Stomach (tissue), 9 donors: Measurements from ENCODE around the gene THAP6. TPM values are rescaled to one million over a fixed set of nuclear protein-coding genes. Genes with fewer than 3 reads are reported as not detected.
"Not testable (repeated sequence)": the region's sequence is repeated elsewhere in the genome, so short reads cannot be mapped to it uniquely, and the experiment has no call there.

Experiments used
- DNase-seq, 2 donors: peaks; one replicate each; pipeline versions ENCODE4 v3.0.0 to v3.0.0-alpha.2; 2013 to 2019
- H3K27ac ChIP-seq, 5 donors: fragments of 200-600 bp in 4 of 5; sonication (generic) in 4 of 5; one replicate each; pipeline ENCODE4 v1.5.1; 2013 to 2019; ENCODE audit warnings: mild to moderate bottlenecking in 1 of 5, moderate library complexity in 1 of 5
- H3K27me3 ChIP-seq, 3 donors: fragments of 200-600 bp; sonication (generic); one replicate each; pipeline ENCODE4 v1.5.1; 2017 to 2019; ENCODE audit warnings: mixed run types in 1 of 3
- H3K36me3 ChIP-seq, 4 donors: fragments of 200-600 bp; sonication (generic); 1 replicate in 3 of 4; 2 replicates in 1 of 4; pipeline ENCODE4 v1.5.1; 2016 to 2019
- H3K4me1 ChIP-seq, 4 donors: fragments of 200-600 bp; sonication (generic); one replicate each; pipeline ENCODE4 v1.5.1; 2016 to 2019
- H3K4me3 ChIP-seq, 4 donors: fragments of 200-600 bp; sonication (generic) in 3 of 4; one replicate each; pipeline ENCODE4 v1.5.1; 2016 to 2019; ENCODE audit warnings: mild to moderate bottlenecking in 1 of 4
- H3K9me3 ChIP-seq, 4 donors: fragments of 200-600 bp; sonication (generic); one replicate each; pipeline ENCODE4 v1.5.1; 2016 to 2019
- CTCF ChIP-seq, 7 experiments: fragments of 450-650 bp in 4 of 7; fragments of 200-600 bp in 3 of 7; sonication (generic) in 3 of 7; IDR thresholded peaks; one replicate each; pipeline ENCODE4 v1.5.1; 2016 to 2019; ENCODE audit warnings: antibody characterized with exemption in 7 of 7, control low read depth in 2 of 7, mild to moderate bottlenecking in 1 of 7
- EP300 ChIP-seq: sonication (generic); formaldehyde crosslinking; IDR thresholded peaks from one replicate; pipeline ENCODE4 v1.6.1; 2017; ENCODE audit warnings: antibody characterized with exemption
- POLR2A ChIP-seq, 4 donors: fragments of 450-650 bp; IDR thresholded peaks; one replicate each; pipeline ENCODE4 v1.6.1; 2016; ENCODE audit warnings: antibody characterized with exemption in 4 of 4, control low read depth in 2 of 4, mild to moderate bottlenecking in 1 of 4, moderate library complexity in 1 of 4
- POLR2AphosphoS5 ChIP-seq, 3 donors: sonication (generic); formaldehyde crosslinking; IDR thresholded peaks; one replicate each; pipeline ENCODE4 v1.6.1; 2016; ENCODE audit warnings: antibody characterized with exemption in 3 of 3
- WGBS, 5 donors: extraction: QIAGEN DNeasy Blood & Tissue Kit in 3 of 5; methylation state at CpG; one replicate each; pipeline versions ENCODE4 v1.1.5 to v1.1.7; 2013 to 2018; 5-methylcytosine and 5-hydroxymethylcytosine counted together
- intact Hi-C: fragments of 100-400 bp; cut with DNase I; formaldehyde crosslinking; loops from one replicate; pipeline ENCODE4 v1.15.1; 2023; ENCODE audit warnings: low total_unique reads
- polyA plus RNA-seq, 3 donors: library from polyadenylated mRNA; stranded (reverse); fragments of 200-250 nt; gene quantifications; one replicate each; pipeline ENCODE4 v1.2.3, GENCODE V29; 2013
- total RNA-seq, 5 donors: library from RNA; depleted of rRNA; stranded (reverse); fragments of >200 nt; gene quantifications; one replicate each; pipeline versions ENCODE4 v1.1.0 to v1.2.3, GENCODE V29; 2014 to 2016
- donor health status: healthy with polysubstance abuse.
- donor health status: Bipolar disorder and iron deficiency.
- donor health status: healthy.

THAP6 gene
- total and polyA plus RNA-seq, 8 donors = 2.0 to 30.3 (median 6.9) TPM; not detected in 1

- Histone ChIP-seq H3K9me3 (no peaks in the 10 kb centered on the region), H3K36me3 (peaks cover 0 to 68% (median 43%) of the 10 kb centered on the region in 4 donors), H3K27me3 (no peaks in the 10 kb centered on the region), H3K27ac (no peak overlapping the region), H3K4me3 (no peak overlapping the region), H3K4me1 (no peaks in the 10 kb centered on the region)
- TF ChIP-seq POLR2AphosphoS5 (IDR thresholded peaks at IDR 0.05) (no peak), CTCF (IDR thresholded peaks at IDR 0.05) (no peak), EP300 (no peak), POLR2A (IDR thresholded peaks at IDR 0.05) (no peak)
- intact Hi-C loops = no loop called here
- DNase-seq = no peak
Measured at GRCh38 chr4:75542824-75543223, 28.6 kb downstream of the THAP6 start.

- H3K4me3 ChIP-seq, DNase-seq, H3K9me3 ChIP-seq, H3K27ac ChIP-seq, intact Hi-C loops, H3K27me3 ChIP-seq, H3K4me1 ChIP-seq: not testable (repeated sequence)
- 90 to 95% (median 94%) methylated on average over 8 of the region's 8 CpGs for WGBS, 5 donors
- peaks cover 0 to 56% (median 39%) of the 10 kb centered on the region in 4 donors for H3K36me3 ChIP-seq
Measured at GRCh38 chr4:75544220-75544619, 29.9 kb downstream of the THAP6 start.

GRCh38 chr4:75544870-75545269 is 30.6 kb downstream of the THAP6 start:
- Histone ChIP-seq H3K4me3 (no peak overlapping the region), H3K4me1 (no peaks in the 10 kb centered on the region), H3K27me3 (no peaks in the 10 kb centered on the region), H3K36me3 (peaks cover 0 to 50% (median 35%) of the 10 kb centered on the region in 4 donors), H3K27ac (no peak overlapping the region), H3K9me3 (no peaks in the 10 kb centered on the region)
- no peak for TF ChIP-seq CTCF (IDR thresholded peaks at IDR 0.05)
- TF ChIP-seq POLR2A (IDR thresholded peaks at IDR 0.05) = no peak
- TF ChIP-seq POLR2AphosphoS5 (IDR thresholded peaks at IDR 0.05) = no peak
- no peak for TF ChIP-seq EP300
- DNase-seq = no peak
- intact Hi-C loops = no loop called here
- whole genome bisulfite sequencing, 5 donors = 92 to 100% (median 96%) methylated on average over 3 of the region's 3 CpGs

GRCh38 chr4:75545526-75545925 is 31.3 kb downstream of the THAP6 start:
- no peaks in the 10 kb centered on the region for H3K9me3 ChIP-seq
- TF ChIP-seq POLR2AphosphoS5 (IDR thresholded peaks at IDR 0.05) (no peak), EP300 (no peak)
- no peak overlapping the region for H3K27ac ChIP-seq
- no peaks in the 10 kb centered on the region for H3K27me3 ChIP-seq
- H3K4me1 ChIP-seq = no peaks in the 10 kb centered on the region
- 83 to 95% (median 94%) methylated on average over 4 to 5 of the region's 5 CpGs for WGBS, 5 donors
- H3K4me3 ChIP-seq = no peak overlapping the region
- peaks cover 0 to 46% (median 32%) of the 10 kb centered on the region in 4 donors for H3K36me3 ChIP-seq
- intact Hi-C loops = no loop called here
- no peak for DNase-seq

- H3K4me3 ChIP-seq = no peak overlapping the region
- intact Hi-C loops = no loop called here
- peaks cover 0 to 28% (median 20%) of the 10 kb centered on the region in 4 donors for H3K36me3 ChIP-seq
- H3K4me1 ChIP-seq = no peaks in the 10 kb centered on the region
- WGBS, 5 donors = 64 to 73% (median 69%) methylated on average over 15 of the region's 15 CpGs
- no peak for TF ChIP-seq CTCF (IDR thresholded peaks at IDR 0.05)
- TF ChIP-seq POLR2AphosphoS5 (IDR thresholded peaks at IDR 0.05) = no peak
- TF ChIP-seq EP300 = no peak
- no peak for TF ChIP-seq POLR2A (IDR thresholded peaks at IDR 0.05)
- no peaks in the 10 kb centered on the region for H3K27me3 ChIP-seq
- peak; percentile 31 to 43 for DNase-seq
- no peak overlapping the region for H3K27ac ChIP-seq
- H3K9me3 ChIP-seq = no peaks in the 10 kb centered on the region
Measured at GRCh38 chr4:75547647-75548387, 33.5 kb downstream of the THAP6 start.
